Spleen (tissue), 7 donors: ENCODE data around the gene GALNT18.

ENCODE experiments used
- CTCF ChIP-seq, 11 experiments: fragments of 200-600 bp in 7 of 11; fragments of 450-650 bp in 4 of 11; sonication (generic) in 4 of 11; IDR thresholded peaks in 8 of 11; conservative IDR thresholded peaks in 3 of 11; 1 replicate in 7 of 11; 2 replicates in 4 of 11; pipeline versions ENCODE4 v1.4.0 to v1.8.0; 2016 to 2021; ENCODE audit warnings: antibody characterized with exemption in 11 of 11, inconsistent platforms in 4 of 11, mild to moderate bottlenecking in 1 of 11
- POLR2A ChIP-seq, 3 donors: fragments of 450-650 bp; IDR thresholded peaks; one replicate each; pipeline ENCODE4 v1.5.1; 2017; ENCODE audit warnings: antibody characterized with exemption in 3 of 3, mild to moderate bottlenecking in 1 of 3
- POLR2AphosphoS5 ChIP-seq, 3 donors: sonication (generic); formaldehyde crosslinking; IDR thresholded peaks; one replicate each; pipeline ENCODE4 v1.5.1; 2017; ENCODE audit warnings: antibody characterized with exemption in 3 of 3
- donor health status: DM: no; HTN: no; CAD: no; lungs with moderate emphysema.
- donor health status: DM: no; HTN: no; CAD: no.
- donor health status: DM: no; HTN: no; CAD: no.

DNA sequence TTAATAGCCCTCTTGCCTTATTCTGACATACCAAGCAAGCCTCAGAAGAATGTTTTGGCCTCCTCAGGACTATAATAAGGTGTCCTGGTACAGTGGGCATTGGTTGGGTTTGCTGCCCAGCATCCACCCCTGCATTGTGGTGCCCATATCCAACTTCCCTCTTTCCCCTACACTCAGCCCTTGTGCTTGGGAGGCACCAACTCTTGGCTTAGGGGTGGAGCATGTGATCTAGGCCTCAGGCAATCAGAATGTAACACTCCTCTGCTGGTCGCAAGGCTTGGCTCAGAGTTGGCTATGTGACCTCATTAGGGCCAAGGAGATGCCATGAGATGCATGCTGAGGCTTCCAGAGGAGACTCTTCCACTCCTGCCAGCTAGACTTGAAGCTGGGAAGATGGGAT is 391.7 kb downstream of the GALNT18 start:
- no peak for TF ChIP-seq CTCF (IDR thresholded peaks at IDR 0.05 in 8 of 11, conservative IDR thresholded peaks at IDR 0.05 in 3 of 11)
- TF ChIP-seq POLR2AphosphoS5 (IDR thresholded peaks at IDR 0.05), result no peak
- no peak for TF ChIP-seq POLR2A (IDR thresholded peaks at IDR 0.05)
